Endodermal cell (in vitro differentiated cells): ENCODE measurements around the gene FAM13A. TPM values are rescaled to one million over a fixed set of nuclear protein-coding genes. Genes with fewer than 3 reads are reported as not detected.

Source experiments
- DNase-seq: peaks from one replicate; pipeline ENCODE4 v3.0.0-alpha.2; 2017
- H3K27ac ChIP-seq: 2 replicates; pipeline ENCODE4 v1.5.1; 2013; ENCODE audit warnings: mild to moderate bottlenecking, low read depth, low read length, moderate library complexity
- H3K27me3 ChIP-seq: 2 replicates; pipeline ENCODE4 v1.6.1; 2013; ENCODE audit warnings: mild to moderate bottlenecking, low read length, moderate library complexity; ENCODE audit not compliant: insufficient read depth, control insufficient read depth, poor library complexity, severe bottlenecking
- H3K36me3 ChIP-seq: 2 replicates; pipeline ENCODE4 v1.7.0; 2013; ENCODE audit warnings: mild to moderate bottlenecking, low read length, moderate library complexity; ENCODE audit not compliant: control insufficient read depth, insufficient read depth
- H3K4me1 ChIP-seq: one replicate; pipeline ENCODE4 v1.7.0; 2013; ENCODE audit warnings: low read length; ENCODE audit not compliant: control insufficient read depth, insufficient read depth
- H3K4me3 ChIP-seq: 2 replicates; pipeline ENCODE4 v1.5.1; 2013; ENCODE audit warnings: mild to moderate bottlenecking, low read length, moderate library complexity
- H3K9ac ChIP-seq: 2 replicates; pipeline ENCODE4 v1.6.1; 2013; ENCODE audit warnings: mild to moderate bottlenecking, low read length, moderate library complexity; ENCODE audit not compliant: poor library complexity, severe bottlenecking; ENCODE audit errors: extremely low read depth
- H3K9me3 ChIP-seq: 2 replicates; pipeline ENCODE4 v1.6.1; 2013; ENCODE audit warnings: mild to moderate bottlenecking, low read length, moderate library complexity; ENCODE audit not compliant: control insufficient read depth
- H3K27ac Mint-ChIP-seq: 2 replicates; pipeline ENCODE4 v1.8.0; 2020; ENCODE audit warnings: mixed read lengths
- H3K27me3 Mint-ChIP-seq: 2 replicates; pipeline ENCODE4 v1.8.0; 2021; ENCODE audit warnings: mild to moderate bottlenecking, mixed read lengths; ENCODE audit not compliant: insufficient read depth
- H3K36me3 Mint-ChIP-seq: 2 replicates; pipeline ENCODE4 v1.8.0; 2020; ENCODE audit warnings: low read depth, mixed read lengths
- H3K4me1 Mint-ChIP-seq: 2 replicates; pipeline ENCODE4 v1.8.0; 2020; ENCODE audit warnings: mixed read lengths
- H3K4me3 Mint-ChIP-seq: 2 replicates; pipeline ENCODE4 v1.8.0; 2020; ENCODE audit warnings: mild to moderate bottlenecking, moderate library complexity, mixed read lengths
- H3K9me3 Mint-ChIP-seq: 2 replicates; pipeline ENCODE4 v1.8.0; 2020; ENCODE audit warnings: mild to moderate bottlenecking, mixed read lengths
- WGBS, 2 experiments: methylation state at CpG; one replicate each; pipeline versions ENCODE4 v1.1.5 to v1.1.7; 2013; ENCODE audit warnings: missing lambda C conversion rate in 2 of 2, mixed read lengths in 1 of 2; ENCODE audit not compliant: insufficient coverage in 1 of 2, insufficient read length in 1 of 2; 5-methylcytosine and 5-hydroxymethylcytosine counted together
- total RNA-seq, 2 donors: library from RNA; stranded (reverse); fragmentation: NEBNext Ultra II Directional in 1 of 2; extraction: Animal tissue kit (Norgen Biotek cat#: 25700) in 1 of 2; gene quantifications; 2 replicates in 1 of 2; 3 replicates in 1 of 2; pipeline ENCODE4 v1.2.1, GENCODE V29; 2021
- TF ChIP-seq, protein P1 (sequence below): fragments of 200-600 bp; sonication (generic); conservative IDR thresholded peaks from 2 replicates; pipeline ENCODE4 v1.5.0; 2021; ENCODE audit warnings: antibody characterized with exemption, mild to moderate bottlenecking

The FAM13A gene
- total RNA-seq, 2 donors from 2014 or later, result 13.6 to 17.0 TPM

DNA sequence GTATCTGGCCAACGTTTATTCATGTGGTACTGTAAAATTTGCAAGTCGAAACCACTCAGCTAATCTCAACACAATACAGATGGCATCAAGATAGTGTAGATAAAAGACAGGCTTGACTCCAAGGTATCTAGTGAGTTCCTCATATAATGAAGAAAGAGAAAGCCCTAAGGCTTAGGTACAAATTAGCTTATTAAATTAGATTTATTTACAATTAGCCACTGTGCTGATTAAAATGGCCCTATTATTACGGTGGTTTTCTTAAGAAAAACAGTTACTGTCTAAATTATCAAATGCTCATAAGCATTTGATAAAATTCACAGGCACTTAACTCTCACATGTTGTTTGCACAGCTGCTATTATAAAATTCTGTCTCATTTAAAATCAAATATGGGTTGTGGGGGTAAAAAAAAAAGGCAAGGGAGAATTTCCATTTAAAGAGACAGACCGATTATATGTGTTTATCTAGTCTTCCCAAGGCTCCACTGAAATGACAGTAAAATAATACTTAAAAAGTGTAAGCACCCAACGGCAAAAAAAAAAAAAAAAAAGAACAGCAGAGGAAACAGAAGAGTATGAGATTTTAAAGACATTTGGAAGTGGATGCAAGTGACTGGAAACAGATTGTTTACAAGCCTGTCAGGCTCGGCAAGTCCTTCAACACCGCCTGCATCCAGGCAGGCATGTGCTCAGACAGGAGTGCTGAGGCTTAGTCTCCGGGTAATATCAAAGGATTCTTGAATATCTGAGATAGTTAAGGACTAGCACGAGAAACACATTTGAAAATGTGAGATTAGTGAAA is 55.1 kb downstream of the FAM13A start:
- H3K36me3 ChIP-seq, result peaks cover 6% of the 10 kb centered on the region
- TF ChIP-seq, protein P1, sequence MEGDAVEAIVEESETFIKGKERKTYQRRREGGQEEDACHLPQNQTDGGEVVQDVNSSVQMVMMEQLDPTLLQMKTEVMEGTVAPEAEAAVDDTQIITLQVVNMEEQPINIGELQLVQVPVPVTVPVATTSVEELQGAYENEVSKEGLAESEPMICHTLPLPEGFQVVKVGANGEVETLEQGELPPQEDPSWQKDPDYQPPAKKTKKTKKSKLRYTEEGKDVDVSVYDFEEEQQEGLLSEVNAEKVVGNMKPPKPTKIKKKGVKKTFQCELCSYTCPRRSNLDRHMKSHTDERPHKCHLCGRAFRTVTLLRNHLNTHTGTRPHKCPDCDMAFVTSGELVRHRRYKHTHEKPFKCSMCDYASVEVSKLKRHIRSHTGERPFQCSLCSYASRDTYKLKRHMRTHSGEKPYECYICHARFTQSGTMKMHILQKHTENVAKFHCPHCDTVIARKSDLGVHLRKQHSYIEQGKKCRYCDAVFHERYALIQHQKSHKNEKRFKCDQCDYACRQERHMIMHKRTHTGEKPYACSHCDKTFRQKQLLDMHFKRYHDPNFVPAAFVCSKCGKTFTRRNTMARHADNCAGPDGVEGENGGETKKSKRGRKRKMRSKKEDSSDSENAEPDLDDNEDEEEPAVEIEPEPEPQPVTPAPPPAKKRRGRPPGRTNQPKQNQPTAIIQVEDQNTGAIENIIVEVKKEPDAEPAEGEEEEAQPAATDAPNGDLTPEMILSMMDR, result no peak
- Mint-ChIP-seq H3K4me3 (no peak overlapping the region), H3K9me3 (peaks cover 3% of the 10 kb centered on the region), H3K27me3 (no peaks in the 10 kb centered on the region), H3K36me3 (peaks cover 18% of the 10 kb centered on the region), H3K4me1 (peaks cover 8% of the 10 kb centered on the region), H3K27ac (no peak overlapping the region)
- H3K27me3 ChIP-seq, result no peaks in the 10 kb centered on the region
- H3K9me3 ChIP-seq, result peaks cover 9% of the 10 kb centered on the region
- H3K27ac ChIP-seq, result no peak overlapping the region
- H3K4me3 ChIP-seq, result no peak overlapping the region
- 90 to 92% methylated on average over 4 to 9 of the region's 9 CpGs for WGBS, 2 experiments
- no peak for DNase-seq
- no peak overlapping the region for H3K9ac ChIP-seq
- no peaks in the 10 kb centered on the region for H3K4me1 ChIP-seq

DNA sequence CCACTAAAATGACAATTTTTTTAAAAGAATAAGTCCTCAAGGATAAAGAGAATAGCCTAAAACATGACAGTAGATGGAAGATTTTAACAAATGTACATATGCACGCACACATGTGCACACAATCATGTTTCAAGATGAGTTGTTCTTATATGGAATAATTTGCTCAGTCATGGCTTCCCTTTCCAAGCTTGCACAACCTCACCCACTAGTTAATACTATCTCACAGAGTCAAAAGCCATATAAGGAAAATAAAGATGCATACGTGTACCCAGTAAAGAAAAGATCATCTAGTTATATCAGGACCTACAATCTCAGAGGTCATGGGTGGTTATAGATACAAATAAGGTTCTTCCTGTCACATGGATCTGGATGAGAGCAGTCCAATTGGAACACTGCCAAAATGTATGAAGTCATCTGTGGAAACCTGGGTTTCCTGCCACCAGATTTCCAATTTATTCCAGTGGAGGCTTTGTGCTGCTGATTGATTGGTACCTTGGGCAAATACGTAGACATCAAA is 56.1 kb downstream of the FAM13A start:
- peaks cover 6% of the 10 kb centered on the region for H3K36me3 ChIP-seq
- peaks cover 3% of the 10 kb centered on the region for H3K9me3 Mint-ChIP-seq
- H3K27me3 ChIP-seq, result no peaks in the 10 kb centered on the region
- peaks cover 11% of the 10 kb centered on the region for H3K36me3 Mint-ChIP-seq
- H3K4me1 ChIP-seq, result no peaks in the 10 kb centered on the region
- 98 to 100% methylated on average over 1 to 3 of the region's 3 CpGs for WGBS, 2 experiments
- H3K27me3 Mint-ChIP-seq, result no peaks in the 10 kb centered on the region
- TF ChIP-seq, protein P1, result no peak
- H3K9ac ChIP-seq, result no peak overlapping the region
- no peak overlapping the region for H3K27ac Mint-ChIP-seq
- H3K4me3 ChIP-seq, result no peak overlapping the region
- no peak for DNase-seq
- H3K4me3 Mint-ChIP-seq, result no peak overlapping the region
- peaks cover 9% of the 10 kb centered on the region for H3K9me3 ChIP-seq
- H3K27ac ChIP-seq, result no peak overlapping the region
- H3K4me1 Mint-ChIP-seq, result peaks cover 8% of the 10 kb centered on the region

- Histone ChIP-seq H3K36me3 (peaks cover 6% of the 10 kb centered on the region), H3K27ac (no peak overlapping the region), H3K4me1 (no peaks in the 10 kb centered on the region), H3K9me3 (peaks cover 6% of the 10 kb centered on the region), H3K9ac (no peak overlapping the region), H3K27me3 (no peaks in the 10 kb centered on the region), H3K4me3 (no peak overlapping the region)
- Mint-ChIP-seq H3K9me3 (peaks cover 3% of the 10 kb centered on the region), H3K4me1 (peaks cover 8% of the 10 kb centered on the region), H3K4me3 (no peak overlapping the region), H3K27me3 (no peaks in the 10 kb centered on the region), H3K27ac (no peak overlapping the region), H3K36me3 (peaks cover 6% of the 10 kb centered on the region)
- no peak for DNase-seq
- WGBS, 2 experiments, result 91% methylated on average over 1 of the region's 1 CpG; no CpG with 5 or more reads in 1 of the 2 experiments
- TF ChIP-seq, protein P1, result no peak
These were observed 56.6 kb downstream of the FAM13A start for GRCh38 chr4:89000382-89000781.
